HepG2 (cell line): Measurements from ENCODE around the gene PRKG1. TPM values are rescaled to one million over a fixed set of nuclear protein-coding genes. Genes with fewer than 3 reads are reported as not detected.

Source experiments
- ATAC-seq: fragments of 200-7000 bp; cut with Tn5 transposase; 3 replicates; pipeline ENCODE4 v1.9.1; 2020; ENCODE audit warnings: mild to moderate bottlenecking, moderate library complexity
- BruUV-seq: library from RNA; stranded (reverse); fragments of 400-500 nt; replicated peaks from 2 replicates; lab custom pipeline; 2021; lab: Mats Ljungman, UMichigan
- CTCF ChIA-PET: fragments of 300-600 bp; formaldehyde crosslinking; extraction: SDS; loops from one replicate; lab custom pipeline; 2021; ENCODE audit warnings: low total read pairs, inconsistent platforms, low intra/inter-chr PET ratio; lab: Yijun Ruan, JAX
- POLR2A ChIA-PET: fragments of 350-600 bp; sonication (Branson Sonifier 250); formaldehyde crosslinking; loops from one replicate; lab custom pipeline; 2020; ENCODE audit warnings: antibody characterized with exemption, inconsistent platforms; lab: Yijun Ruan, JAX
- DNase-seq: peaks from one replicate; pipeline ENCODE4 v3.0.0-alpha.2; 2015; ENCODE audit warnings: low spot score
- FAIRE-seq: peaks from 3 replicates; lab custom pipeline; 2011; peaks lifted over from hg19 to GRCh38; lab: Jason Lieb, UNC
- H2AFZ ChIP-seq: one replicate; pipeline ENCODE4 v1.6.1; 2011; ENCODE audit warnings: low read length, inconsistent platforms
- H3K27ac ChIP-seq: fragments of 300-600 bp; 3 replicates; pipeline ENCODE4 v1.8.0; 2011; ENCODE audit warnings: mixed run types, mild to moderate bottlenecking, mixed read lengths, low read length, inconsistent platforms; ENCODE audit not compliant: insufficient read depth; ENCODE audit errors: extremely low read length
- H3K27me3 ChIP-seq, 2 experiments: fragments of 200-600 bp in 1 of 2; 2 replicates in 1 of 2; 3 replicates in 1 of 2; pipeline versions ENCODE4 v1.6.0 to v1.8.0; 2011; ENCODE audit warnings: low read length in 2 of 2, mild to moderate bottlenecking in 2 of 2, moderate library complexity in 2 of 2, inconsistent platforms in 1 of 2; ENCODE audit not compliant: insufficient read depth in 2 of 2, control insufficient read depth in 1 of 2
- H3K36me3 ChIP-seq, 2 experiments: fragments of 200-600 bp in 1 of 2; replicated peaks in 1 of 2; 2 replicates in 1 of 2; 3 replicates in 1 of 2; pipeline versions ENCODE4 v1.5.1 to v1.8.0; 2011; ENCODE audit warnings: low read length in 2 of 2, inconsistent platforms in 1 of 2; ENCODE audit not compliant: insufficient read depth in 2 of 2, control insufficient read depth in 1 of 2
- H3K4me1 ChIP-seq: 2 replicates; pipeline ENCODE4 v1.5.1; 2012; ENCODE audit warnings: low read length, inconsistent platforms; ENCODE audit not compliant: insufficient read depth
- H3K4me2 ChIP-seq: 2 replicates; pipeline ENCODE4 v1.6.0; 2011; ENCODE audit warnings: low read depth, low read length, inconsistent platforms
- H3K4me3 ChIP-seq, 3 experiments: fragments of 200-600 bp in 1 of 3; sonication (generic), shearing (Covaris generic) in 1 of 3; replicated peaks in 1 of 3; 2 replicates each; pipeline ENCODE4 v1.5.1; 2011 to 2016; ENCODE audit warnings: low read length in 3 of 3, inconsistent platforms in 2 of 3, low read depth in 2 of 3, mild to moderate bottlenecking in 2 of 3, control low read depth in 1 of 3, mixed read lengths in 1 of 3; ENCODE audit not compliant: insufficient read depth in 1 of 3
- H3K79me2 ChIP-seq: one replicate; pipeline ENCODE4 v1.6.1; 2011; ENCODE audit warnings: low read length, inconsistent platforms; ENCODE audit not compliant: insufficient read depth
- H3K9ac ChIP-seq: 2 replicates; pipeline ENCODE4 v1.6.0; 2011; ENCODE audit warnings: mild to moderate bottlenecking, low read depth, low read length, inconsistent platforms; ENCODE audit not compliant: insufficient read depth
- H3K9me3 ChIP-seq: 2 replicates; pipeline ENCODE4 v1.5.1; 2012; ENCODE audit warnings: mild to moderate bottlenecking, low read length
- H4K20me1 ChIP-seq: 2 replicates; pipeline ENCODE4 v1.6.0; 2011; ENCODE audit warnings: inconsistent platforms, mild to moderate bottlenecking, low read length, moderate library complexity; ENCODE audit not compliant: insufficient read depth
- MYPOP ChIP-seq: sonication (generic); formaldehyde crosslinking; IDR thresholded peaks from 2 replicates; pipeline ENCODE4 v1.8.1; 2023; ENCODE audit warnings: mild to moderate bottlenecking, moderate library complexity, missing genetic modification reagents
- TERF1 ChIP-seq: sonication (generic); formaldehyde crosslinking; IDR thresholded peaks from 2 replicates; pipeline ENCODE4 v1.8.0; 2022; ENCODE audit warnings: mild to moderate bottlenecking, missing genetic modification reagents, moderate library complexity
- U2AF1 ChIP-seq: fragments of 200-400 bp; formaldehyde crosslinking; optimal IDR thresholded peaks from 2 replicates; pipeline ENCODE3; 2017; ENCODE audit warnings: mild to moderate bottlenecking, low read depth, low read length
- ZNF530 ChIP-seq: sonication (generic); formaldehyde crosslinking; IDR thresholded peaks from 2 replicates; pipeline ENCODE4 v1.5.0; 2020; ENCODE audit warnings: low read depth, mild to moderate bottlenecking, missing genetic modification reagents
- ZNF556 ChIP-seq: sonication (generic); formaldehyde crosslinking; IDR thresholded peaks from 2 replicates; pipeline ENCODE4 v1.4.0; 2020; ENCODE audit warnings: mild to moderate bottlenecking, missing genetic modification reagents, borderline replicate concordance
- WGBS: methylation state at CpG from one replicate; pipeline ENCODE4 v1.1.6; 2017; ENCODE audit warnings: low lambda C conversion rate; 5-methylcytosine and 5-hydroxymethylcytosine counted together
- in situ Hi-C: cut with HindIII; loops from 2 replicates; pipeline ENCODE4 v1.10.0; 2017; ENCODE audit warnings: low pct_unique_long_range_greater_than_20kb; ENCODE audit not compliant: extremely low pct_ligation_motif_present
- intact Hi-C: fragments of 100-400 bp; cut with micrococcal nuclease; formaldehyde crosslinking; loops from one replicate; pipeline ENCODE4 v1.10.0; 2022; ENCODE audit not compliant: unreplicated experiment
- polyA plus RNA-seq, 8 experiments: library from polyadenylated mRNA; depleted of rRNA in 3 of 8; stranded (reverse) in 7 of 8; unstranded in 1 of 8; fragments of >200 nt; fragmentation: Illumina TruSeq in 4 of 8; extraction: Trizol in 4 of 8; gene quantifications; 2 replicates each; pipeline versions ENCODE4 v1.2.1 to v1.2.3, GENCODE V29; 2011 to 2016; ENCODE audit warnings: low read depth in 4 of 8, missing spikeins in 1 of 8, mixed read lengths in 1 of 8; ENCODE audit not compliant: insufficient read depth in 1 of 8
- total RNA-seq, 5 experiments: library from RNA; depleted of rRNA; stranded (reverse); fragments of >200 nt; fragmentation: Illumina TruSeq; extraction: Trizol; gene quantifications; 2 replicates each; pipeline ENCODE4 v1.2.3, GENCODE V29; 2016; ENCODE audit warnings: low read depth in 1 of 5

The PRKG1 gene
- total and polyA plus RNA-seq, 2 of the 13 experiments (the other 11 are each of a cell fraction or from before 2014, with no cell fraction given), result 0.01 TPM; not detected in 1

- POLR2A ChIA-PET, result no interaction called here
Measured at GRCh38 chr10:52261362-52261761, 1187.1 kb downstream of the PRKG1 start.

More at GRCh38 chr10:52261362-52261761, 1187.1 kb downstream of the PRKG1 start:
- no peak overlapping the region for H3K27ac ChIP-seq
- H3K36me3 ChIP-seq, result no peaks in the 10 kb centered on the region
- no peaks in the 10 kb centered on the region; a peak in 1 of 5 replicates for H3K27me3 ChIP-seq
- WGBS, result 17% methylated on average over 1 of the region's 1 CpG
- H3K4me3 ChIP-seq, result no peak overlapping the region
- no peak for DNase-seq
- no peak overlapping the region for H2AFZ ChIP-seq
- BruUV-seq, result no TSS peak
- intact Hi-C loops, result no loop called here
- no peaks in the 10 kb centered on the region for H3K79me2 ChIP-seq
- H3K4me1 ChIP-seq, result no peaks in the 10 kb centered on the region
- no peak for ATAC-seq
- no peak for FAIRE-seq
- H4K20me1 ChIP-seq, result no peaks in the 10 kb centered on the region
- CTCF ChIA-PET, result no interaction called here
- no peak for TF ChIP-seq U2AF1
- TF ChIP-seq ZNF530 (CRISPR knock-in tag), result no peak
- no peak for TF ChIP-seq TERF1
- TF ChIP-seq MYPOP (CRISPR knock-in tag), result no peak
- no peak for TF ChIP-seq ZNF556 (CRISPR knock-in tag)
- in situ Hi-C loops, result no loop called here
- no peak overlapping the region for H3K4me2 ChIP-seq
- H3K9ac ChIP-seq, result no peak overlapping the region
- no peaks in the 10 kb centered on the region for H3K9me3 ChIP-seq
